Caco-2 (cell line): ENCODE measurements around the gene MRPL39. TPM values are rescaled to one million over a fixed set of nuclear protein-coding genes. Genes with fewer than 3 reads are reported as not detected.

Experiments
- BruUV-seq: library from RNA; stranded (reverse); fragments of 400-500 nt; replicated peaks from 2 replicates; lab custom pipeline; 2021; lab: Mats Ljungman, UMichigan
- CTCF ChIA-PET: fragments of 300-600 bp; sonication (Branson Sonifier 250); formaldehyde crosslinking; loops from one replicate; lab custom pipeline; 2022; ENCODE audit warnings: antibody characterized with exemption; lab: Charles Lee
- POLR2A ChIA-PET: fragments of 300-600 bp; sonication (Branson Sonifier 250); formaldehyde crosslinking; loops from one replicate; lab custom pipeline; 2022; ENCODE audit warnings: antibody characterized with exemption; lab: Charles Lee
- DNase-seq, 2 experiments: peaks; one replicate each; pipeline versions ENCODE4 v3.0.0 to v3.0.0-alpha.2; 2020 to 2022
- H3K27me3 ChIP-seq: replicated peaks from 2 replicates; pipeline ENCODE4 v1.6.0; 2011; ENCODE audit warnings: low read length; ENCODE audit not compliant: control insufficient read depth, insufficient read depth
- H3K36me3 ChIP-seq: 2 replicates; pipeline ENCODE4 v1.5.1; 2011; ENCODE audit warnings: low read length; ENCODE audit not compliant: control insufficient read depth, insufficient read depth
- H3K4me1 ChIP-seq: fragments of 250-450 bp; sonication (Bioruptor Pico); 2 replicates; pipeline ENCODE4 v1.5.1; 2020; ENCODE audit warnings: mild to moderate bottlenecking
- H3K4me3 ChIP-seq: 2 replicates; pipeline ENCODE4 v1.5.1; 2011; ENCODE audit warnings: low read depth, mild to moderate bottlenecking, control low read depth, low read length
- H3K9me3 ChIP-seq: fragments of 250-450 bp; sonication (Bioruptor Pico); 2 replicates; pipeline ENCODE4 v1.5.1; 2020; ENCODE audit warnings: mild to moderate bottlenecking, moderate library complexity
- H3K27ac Mint-ChIP-seq: one replicate; pipeline ENCODE4 v1.8.0; 2022; ENCODE audit warnings: mixed read lengths; ENCODE audit not compliant: unreplicated experiment
- H3K27me3 Mint-ChIP-seq: one replicate; pipeline ENCODE4 v1.8.0; 2022; ENCODE audit warnings: mixed read lengths; ENCODE audit not compliant: insufficient read depth, unreplicated experiment
- H3K36me3 Mint-ChIP-seq: one replicate; pipeline ENCODE4 v1.8.0; 2022; ENCODE audit warnings: mild to moderate bottlenecking, mixed read lengths; ENCODE audit not compliant: insufficient read depth, unreplicated experiment
- H3K4me1 Mint-ChIP-seq: one replicate; pipeline ENCODE4 v1.8.0; 2022; ENCODE audit warnings: low read depth, mixed read lengths; ENCODE audit not compliant: unreplicated experiment
- H3K4me3 Mint-ChIP-seq: one replicate; pipeline ENCODE4 v1.8.0; 2022; ENCODE audit warnings: mild to moderate bottlenecking, moderate library complexity, mixed read lengths; ENCODE audit not compliant: unreplicated experiment
- H3K9me3 Mint-ChIP-seq: one replicate; pipeline ENCODE4 v1.8.0; 2022; ENCODE audit warnings: mixed read lengths; ENCODE audit not compliant: unreplicated experiment
- intact Hi-C: fragments of 100-400 bp; cut with micrococcal nuclease; formaldehyde crosslinking; loops from one replicate; pipeline ENCODE4 v1.10.0; 2022; ENCODE audit not compliant: unreplicated experiment
- total RNA-seq: library from RNA; stranded (reverse); gene quantifications from 2 replicates; pipeline ENCODE4 v1.2.3, GENCODE V29; 2022
- TF ChIP-seq, protein P1 (sequence below), 2 experiments: fragments of 200-600 bp in 1 of 2; IDR thresholded peaks; 1 replicate in 1 of 2; 2 replicates in 1 of 2; pipeline versions ENCODE4 v1.5.1 to v1.8.0; 2011 to 2022; ENCODE audit warnings: antibody characterized with exemption in 1 of 2, control low read depth in 1 of 2, inconsistent platforms in 1 of 2, low read depth in 1 of 2, low read length in 1 of 2, mild to moderate bottlenecking in 1 of 2, moderate library complexity in 1 of 2; ENCODE audit not compliant: insufficient read depth in 1 of 2, severe bottlenecking in 1 of 2, unreplicated experiment in 1 of 2

MRPL39 gene
- total RNA-seq, 1 experiment from 2014 or later = 37.3 TPM

DNA sequence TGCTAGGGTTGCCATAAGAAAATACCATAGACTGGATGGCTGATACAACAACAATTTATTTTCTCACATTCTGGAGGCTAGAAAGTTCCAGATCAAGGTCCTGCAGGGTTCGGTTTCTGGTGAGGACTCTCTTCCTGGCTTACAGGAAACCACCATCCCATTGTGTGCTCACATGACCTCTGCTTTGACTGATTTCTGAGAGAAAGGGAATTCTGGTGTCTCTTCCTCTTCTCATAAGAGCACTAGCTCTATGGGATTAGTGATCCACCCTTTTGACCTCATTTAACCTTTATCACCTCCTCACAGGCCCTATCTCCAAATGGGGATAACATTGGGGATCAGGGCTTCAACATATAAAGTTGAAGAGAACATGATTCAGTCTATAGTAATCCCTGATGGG, 47.5 kb downstream of the MRPL39 start:
- Mint-ChIP-seq H3K36me3 (no peaks in the 10 kb centered on the region), H3K9me3 (no peaks in the 10 kb centered on the region), H3K27me3 (no peaks in the 10 kb centered on the region), H3K4me1 (peaks cover 9% of the 10 kb centered on the region), H3K27ac (no peak overlapping the region), H3K4me3 (no peak overlapping the region)
- intact Hi-C loops = loop anchor here (5.0 kb wide), 1 partner anchor 137 kb away; no protein-coding TSS in a partner anchor
- H3K36me3 ChIP-seq = no peaks in the 10 kb centered on the region
- ChIA-PET CTCF (no interaction called here), POLR2A (no interaction called here)
- H3K4me3 ChIP-seq = no peak overlapping the region
- H3K9me3 ChIP-seq = no peaks in the 10 kb centered on the region
- BruUV-seq = no TSS peak
- TF ChIP-seq, protein P1, sequence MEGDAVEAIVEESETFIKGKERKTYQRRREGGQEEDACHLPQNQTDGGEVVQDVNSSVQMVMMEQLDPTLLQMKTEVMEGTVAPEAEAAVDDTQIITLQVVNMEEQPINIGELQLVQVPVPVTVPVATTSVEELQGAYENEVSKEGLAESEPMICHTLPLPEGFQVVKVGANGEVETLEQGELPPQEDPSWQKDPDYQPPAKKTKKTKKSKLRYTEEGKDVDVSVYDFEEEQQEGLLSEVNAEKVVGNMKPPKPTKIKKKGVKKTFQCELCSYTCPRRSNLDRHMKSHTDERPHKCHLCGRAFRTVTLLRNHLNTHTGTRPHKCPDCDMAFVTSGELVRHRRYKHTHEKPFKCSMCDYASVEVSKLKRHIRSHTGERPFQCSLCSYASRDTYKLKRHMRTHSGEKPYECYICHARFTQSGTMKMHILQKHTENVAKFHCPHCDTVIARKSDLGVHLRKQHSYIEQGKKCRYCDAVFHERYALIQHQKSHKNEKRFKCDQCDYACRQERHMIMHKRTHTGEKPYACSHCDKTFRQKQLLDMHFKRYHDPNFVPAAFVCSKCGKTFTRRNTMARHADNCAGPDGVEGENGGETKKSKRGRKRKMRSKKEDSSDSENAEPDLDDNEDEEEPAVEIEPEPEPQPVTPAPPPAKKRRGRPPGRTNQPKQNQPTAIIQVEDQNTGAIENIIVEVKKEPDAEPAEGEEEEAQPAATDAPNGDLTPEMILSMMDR (IDR thresholded peaks at IDR 0.05; ENCODE audit: insufficient read depth in 1 of 2, low read depth in 1 of 2, low read length in 1 of 2, severe bottlenecking in 1 of 2, unreplicated experiment in 1 of 2) = no peak
- DNase-seq = no peak
- H3K27me3 ChIP-seq = no peaks in the 10 kb centered on the region
- H3K4me1 ChIP-seq = 0 out of 2 replicates have a peak, but pooled peaks cover 4% of the 10 kb centered on the region

DNA sequence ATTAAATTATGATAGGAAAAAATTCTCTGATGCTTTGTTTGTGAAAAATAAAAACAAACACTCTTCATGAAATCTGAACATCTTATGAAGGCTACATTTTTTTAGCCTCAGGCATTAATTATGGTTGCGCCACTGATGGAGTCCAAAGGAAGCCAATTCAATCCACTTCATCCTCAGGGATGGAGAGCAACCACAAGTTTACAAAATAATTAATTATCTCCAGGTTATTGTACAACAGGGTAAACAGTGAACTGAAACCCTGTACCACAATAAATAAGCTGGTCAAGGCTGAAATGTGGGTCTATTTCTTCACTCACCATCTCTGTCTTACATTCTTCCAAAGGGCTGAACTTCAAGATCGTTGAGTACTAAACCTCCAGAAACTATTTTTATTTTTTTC, 49.2 kb downstream of the MRPL39 start:
- no peaks in the 10 kb centered on the region for H3K36me3 Mint-ChIP-seq
- H3K36me3 ChIP-seq = no peaks in the 10 kb centered on the region
- no peaks in the 10 kb centered on the region for H3K27me3 Mint-ChIP-seq
- H3K9me3 Mint-ChIP-seq = no peaks in the 10 kb centered on the region
- H3K27me3 ChIP-seq = no peaks in the 10 kb centered on the region
- no peaks in the 10 kb centered on the region for H3K9me3 ChIP-seq
- POLR2A ChIA-PET = no interaction called here
- 0 out of 2 replicates have a peak, but pooled peaks cover 4% of the 10 kb centered on the region for H3K4me1 ChIP-seq
- DNase-seq = no peak
- peaks cover 9% of the 10 kb centered on the region for H3K4me1 Mint-ChIP-seq
- no peak overlapping the region for H3K4me3 ChIP-seq
- H3K27ac Mint-ChIP-seq = no peak overlapping the region
- CTCF ChIA-PET = no interaction called here
- intact Hi-C loops = no loop called here
- TF ChIP-seq, protein P1 (IDR thresholded peaks at IDR 0.05; ENCODE audit: insufficient read depth in 1 of 2, low read depth in 1 of 2, low read length in 1 of 2, severe bottlenecking in 1 of 2, unreplicated experiment in 1 of 2) = no peak
- BruUV-seq = no TSS peak
- no peak overlapping the region for H3K4me3 Mint-ChIP-seq

DNA sequence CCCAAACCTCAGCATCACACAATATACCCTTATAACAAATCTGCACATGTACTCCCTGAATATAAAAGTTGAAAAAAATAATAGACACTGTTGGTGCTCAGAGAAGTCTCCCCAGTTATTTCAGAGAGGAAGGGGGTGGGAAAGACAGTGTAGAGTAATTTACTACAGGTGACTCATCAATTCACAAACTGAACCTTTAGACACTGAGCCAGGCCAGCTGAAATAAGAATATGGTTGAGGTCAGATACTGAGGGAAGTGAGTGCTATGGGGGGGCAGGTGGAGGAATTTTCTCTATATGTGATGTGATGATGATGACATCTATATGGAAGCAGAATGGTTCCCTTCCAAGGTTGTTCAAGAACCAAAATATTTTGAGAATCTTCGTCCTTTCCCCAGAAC, 50.1 kb downstream of the MRPL39 start:
- Mint-ChIP-seq H3K4me3 (no peak overlapping the region), H3K36me3 (no peaks in the 10 kb centered on the region), H3K4me1 (peaks cover 9% of the 10 kb centered on the region), H3K27me3 (no peaks in the 10 kb centered on the region), H3K9me3 (no peaks in the 10 kb centered on the region), H3K27ac (no peak overlapping the region)
- Histone ChIP-seq H3K27me3 (no peaks in the 10 kb centered on the region), H3K4me3 (no peak overlapping the region), H3K36me3 (no peaks in the 10 kb centered on the region), H3K9me3 (no peaks in the 10 kb centered on the region), H3K4me1 (0 out of 2 replicates have a peak, but pooled peaks cover 4% of the 10 kb centered on the region)
- DNase-seq = no peak
- no TSS peak for BruUV-seq
- ChIA-PET CTCF (no interaction called here), POLR2A (no interaction called here)
- TF ChIP-seq, protein P1 (IDR thresholded peaks at IDR 0.05; ENCODE audit: insufficient read depth in 1 of 2, low read depth in 1 of 2, low read length in 1 of 2, severe bottlenecking in 1 of 2, unreplicated experiment in 1 of 2) = no peak
- intact Hi-C loops = no loop called here
